Neuronal stem cell (in vitro differentiated cells): Measurements from ENCODE around the gene ADCY9.
A peak's percentile ranks its signal among the peaks of the same experiment; 100 is the strongest.

Source experiments
- DNase-seq: peaks from one replicate; pipeline ENCODE4 v3.0.0-alpha.2; 2013; ENCODE audit warnings: low spot score
- H2AFZ ChIP-seq: one replicate; pipeline ENCODE4 v1.6.1; 2013; ENCODE audit warnings: mild to moderate bottlenecking, low read length, inconsistent platforms
- H2AK5ac ChIP-seq: 2 replicates; pipeline ENCODE4 v1.6.1; 2013; ENCODE audit warnings: low read depth, mild to moderate bottlenecking, inconsistent platforms, low read length, moderate library complexity, mixed read lengths
- H2BK120ac ChIP-seq: 2 replicates; pipeline ENCODE4 v1.6.1; 2013; ENCODE audit warnings: low read depth, mild to moderate bottlenecking, inconsistent platforms, low read length, moderate library complexity, mixed read lengths
- H2BK12ac ChIP-seq: one replicate; pipeline ENCODE4 v1.6.1; 2013; ENCODE audit warnings: low read length, inconsistent platforms
- H2BK15ac ChIP-seq: 2 replicates; pipeline ENCODE4 v1.6.1; 2013; ENCODE audit warnings: mild to moderate bottlenecking, low read length, inconsistent platforms, mixed read lengths
- H2BK5ac ChIP-seq: one replicate; pipeline ENCODE4 v1.6.1; 2013; ENCODE audit warnings: inconsistent platforms, mild to moderate bottlenecking, low read length, moderate library complexity
- H3K14ac ChIP-seq: one replicate; pipeline ENCODE4 v1.6.1; 2013; ENCODE audit warnings: low read length, inconsistent platforms
- H3K18ac ChIP-seq: 2 replicates; pipeline ENCODE4 v1.6.1; 2013; ENCODE audit warnings: low read length, inconsistent platforms
- H3K23ac ChIP-seq: 2 replicates; pipeline ENCODE4 v1.6.1; 2013; ENCODE audit warnings: low read depth, mild to moderate bottlenecking, mixed read lengths, low read length, inconsistent platforms; ENCODE audit not compliant: poor library complexity
- H3K27ac ChIP-seq: replicated peaks from 3 replicates; pipeline ENCODE4 v1.5.1; 2013; ENCODE audit warnings: low read length, inconsistent platforms
- H3K27me3 ChIP-seq, 3 experiments: 2 replicates each; pipeline ENCODE4 v1.6.1; 2013; ENCODE audit warnings: low read length in 3 of 3, mild to moderate bottlenecking in 2 of 3, inconsistent platforms in 1 of 3, low read depth in 1 of 3, mixed read lengths in 1 of 3, moderate library complexity in 1 of 3; ENCODE audit not compliant: control insufficient read depth in 3 of 3, insufficient read depth in 3 of 3
- H3K36me3 ChIP-seq, 2 donors: replicated peaks in 1 of 2; 2 replicates each; pipeline ENCODE4 v1.6.1; 2013; ENCODE audit warnings: low read length in 2 of 2; ENCODE audit not compliant: control insufficient read depth in 2 of 2, insufficient read depth in 2 of 2
- H3K4ac ChIP-seq: 2 replicates; pipeline ENCODE4 v1.6.1; 2013; ENCODE audit warnings: inconsistent platforms, mild to moderate bottlenecking, low read length, moderate library complexity
- H3K4me1 ChIP-seq, 2 donors: 1 replicate in 1 of 2; 2 replicates in 1 of 2; pipeline ENCODE4 v1.6.1; 2013; ENCODE audit warnings: low read length in 2 of 2, low read depth in 1 of 2; ENCODE audit not compliant: control insufficient read depth in 2 of 2, insufficient read depth in 1 of 2
- H3K4me2 ChIP-seq: one replicate; pipeline ENCODE4 v1.6.1; 2013; ENCODE audit warnings: mild to moderate bottlenecking, low read length, inconsistent platforms; ENCODE audit not compliant: insufficient read depth, poor library complexity, severe bottlenecking
- H3K4me3 ChIP-seq, 2 donors: 2 replicates each; pipeline ENCODE4 v1.5.1; 2013; ENCODE audit warnings: low read length in 2 of 2, mild to moderate bottlenecking in 2 of 2, inconsistent platforms in 1 of 2, moderate library complexity in 1 of 2
- H3K79me1 ChIP-seq: one replicate; pipeline ENCODE4 v1.6.1; 2013; ENCODE audit warnings: low read depth, mild to moderate bottlenecking, inconsistent platforms, low read length, moderate library complexity
- H3K9ac ChIP-seq: one replicate; pipeline ENCODE4 v1.6.1; 2013; ENCODE audit warnings: mild to moderate bottlenecking, low read depth, low read length, inconsistent platforms; ENCODE audit not compliant: poor library complexity
- H3K9me3 ChIP-seq, 2 donors: replicated peaks in 1 of 2; 2 replicates each; pipeline versions ENCODE3 to v1.6.1; 2013; ENCODE audit warnings: low read length in 2 of 2, mild to moderate bottlenecking in 2 of 2, inconsistent platforms in 1 of 2, low read depth in 1 of 2, mixed read lengths in 1 of 2, moderate library complexity in 1 of 2; ENCODE audit not compliant: control insufficient read depth in 2 of 2, insufficient read depth in 1 of 2
- H4K8ac ChIP-seq: one replicate; pipeline ENCODE4 v1.6.1; 2013; ENCODE audit warnings: low read depth, mild to moderate bottlenecking, inconsistent platforms, low read length, moderate library complexity
- H4K91ac ChIP-seq: one replicate; pipeline ENCODE4 v1.6.1; 2013; ENCODE audit warnings: low read length, low read depth, mild to moderate bottlenecking, inconsistent platforms; ENCODE audit not compliant: poor library complexity
- WGBS, 2 donors: extraction: QIAGEN DNeasy Blood & Tissue Kit; methylation state at CpG; one replicate each; pipeline ENCODE4 v1.1.7; 2013; ENCODE audit warnings: missing lambda C conversion rate in 2 of 2, mixed read lengths in 1 of 2; ENCODE audit not compliant: insufficient read length in 2 of 2, insufficient replicate concordance in 1 of 2; ENCODE audit errors: extremely low coverage in 2 of 2; 5-methylcytosine and 5-hydroxymethylcytosine counted together

Gene ADCY9

DNA sequence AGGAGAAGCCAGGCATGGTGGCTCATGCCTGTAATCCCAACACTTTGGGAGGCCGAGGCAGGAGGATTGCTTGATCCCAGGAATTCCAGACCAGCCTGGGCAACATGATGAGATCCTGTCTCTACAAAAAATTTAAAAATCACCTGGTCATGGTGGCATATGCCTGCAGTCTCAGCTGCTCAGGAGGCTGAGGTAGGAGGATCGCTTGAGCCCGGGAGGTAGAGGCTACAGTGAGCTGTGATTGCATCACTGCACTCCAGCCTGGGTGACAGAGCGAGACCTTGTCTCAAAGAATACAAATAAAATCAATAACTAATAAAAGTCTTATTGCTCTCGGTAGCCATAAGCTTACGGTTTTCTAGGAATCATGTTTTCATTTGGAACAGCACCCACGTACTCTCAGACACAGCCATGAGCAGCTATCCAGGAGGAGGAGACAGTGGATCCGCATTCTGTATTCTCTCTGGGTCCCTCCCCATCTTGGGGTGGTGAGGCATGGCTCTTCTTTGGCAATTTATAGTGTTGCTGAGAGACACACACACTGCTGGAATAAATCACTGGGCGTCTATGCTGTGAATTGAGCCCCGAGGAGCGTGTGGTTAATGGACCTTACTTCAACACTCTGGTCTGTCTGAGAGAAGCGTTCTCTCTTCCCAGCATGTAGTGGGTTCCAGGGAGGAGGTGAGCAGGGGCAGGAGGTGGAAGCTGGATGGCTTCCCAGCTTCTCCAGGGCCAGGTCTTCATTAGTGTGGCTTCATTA, 8.5 kb upstream of the ADCY9 start:
- Histone ChIP-seq H3K4ac (no peak overlapping the region), H3K27ac (no peak overlapping the region), H3K9ac (peak overlapping the region; percentile 30), H3K36me3 (no peaks in the 10 kb centered on the region), H3K4me3 (no peak overlapping the region), H3K4me2 (no peak overlapping the region), H3K14ac (no peak overlapping the region), H4K91ac (no peak overlapping the region), H3K23ac (no peak overlapping the region), H2BK120ac (no peak overlapping the region), H2BK5ac (no peak overlapping the region), H3K18ac (no peak overlapping the region), H2BK12ac (no peak overlapping the region), H2AK5ac (no peak overlapping the region), H2AFZ (no peak overlapping the region), H3K79me1 (no peaks in the 10 kb centered on the region), H2BK15ac (no peak overlapping the region), H3K27me3 (peaks cover 0 to 9% (median 0%) of the 10 kb centered on the region in 3 experiments), H3K4me1 (no peaks in the 10 kb centered on the region), H4K8ac (no peak overlapping the region), H3K9me3 (no peaks in the 10 kb centered on the region)
- no peak for DNase-seq
- no CpG with 5 or more reads among the region's 12 CpGs for WGBS, 2 donors

DNA sequence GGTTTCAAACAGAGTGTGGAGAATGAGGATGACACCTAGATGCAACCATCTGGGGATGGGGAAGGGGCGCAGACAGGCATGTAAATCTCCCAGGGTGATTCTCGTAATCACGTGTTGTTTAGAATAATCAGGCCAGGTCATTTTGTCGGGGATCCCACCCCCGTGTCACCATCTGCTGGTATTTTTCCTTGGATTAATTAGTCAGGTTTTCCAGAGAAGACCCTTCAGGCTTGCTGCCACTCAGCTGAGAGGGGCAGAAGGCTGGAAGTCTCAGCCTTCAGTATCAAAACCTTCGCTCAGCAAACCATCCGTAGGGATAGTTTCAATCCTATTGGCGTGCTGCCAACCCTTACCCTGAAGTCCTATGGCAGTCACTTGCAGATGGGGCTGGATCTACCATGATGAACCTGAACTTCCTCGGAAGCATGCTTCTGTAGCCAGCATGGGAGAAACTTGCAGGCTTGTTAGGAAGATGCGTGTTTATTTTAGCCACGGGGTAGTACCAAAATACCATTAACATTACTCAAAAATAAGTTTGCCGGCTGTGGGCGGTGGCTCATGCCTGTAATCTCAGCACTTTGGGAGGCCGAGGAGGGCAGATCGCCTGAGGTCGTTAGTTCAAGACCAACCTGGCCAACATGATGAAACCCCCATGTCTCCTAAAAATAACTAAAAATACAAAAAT, 7.5 kb upstream of the ADCY9 start:
- H4K8ac ChIP-seq, result no peak overlapping the region
- no peak for DNase-seq
- no peaks in the 10 kb centered on the region for H3K4me1 ChIP-seq
- H3K79me1 ChIP-seq, result no peaks in the 10 kb centered on the region
- H2BK12ac ChIP-seq, result no peak overlapping the region
- H3K14ac ChIP-seq, result no peak overlapping the region
- no peak overlapping the region for H3K23ac ChIP-seq
- no CpG with 5 or more reads among the region's 16 CpGs for WGBS, 2 donors
- no peak overlapping the region for H3K4me2 ChIP-seq
- H2BK15ac ChIP-seq, result no peak overlapping the region
- no peak overlapping the region for H4K91ac ChIP-seq
- no peak overlapping the region for H3K4ac ChIP-seq
- no peak overlapping the region for H3K18ac ChIP-seq
- H3K9ac ChIP-seq, result no peak overlapping the region
- H2AFZ ChIP-seq, result no peak overlapping the region
- no peak overlapping the region for H3K4me3 ChIP-seq
- H3K27ac ChIP-seq, result no peak overlapping the region
- no peaks in the 10 kb centered on the region for H3K9me3 ChIP-seq
- no peaks in the 10 kb centered on the region for H3K36me3 ChIP-seq
- H2BK120ac ChIP-seq, result no peak overlapping the region
- peaks cover 0 to 9% (median 0%) of the 10 kb centered on the region in 3 experiments for H3K27me3 ChIP-seq
- no peak overlapping the region for H2AK5ac ChIP-seq
- no peak overlapping the region for H2BK5ac ChIP-seq

DNA sequence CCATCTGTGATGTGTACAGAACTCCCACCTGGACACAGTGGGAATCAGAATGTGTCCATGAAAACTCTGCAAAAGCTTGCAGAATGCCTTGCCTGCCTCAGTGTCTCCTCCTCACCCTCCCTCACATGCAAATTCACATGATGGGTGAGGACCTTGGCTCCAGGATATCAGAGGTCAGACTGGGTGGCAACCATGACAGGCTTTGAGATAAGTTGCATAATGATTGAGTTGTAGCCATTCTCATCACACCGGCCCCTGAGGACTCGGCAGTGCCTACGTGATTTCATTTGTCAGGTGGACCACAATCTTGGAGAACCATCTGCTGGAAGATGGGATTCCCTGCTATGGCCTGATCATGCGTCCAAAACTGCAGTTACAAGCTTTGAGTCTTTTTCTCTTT, 3.9 kb upstream of the ADCY9 start:
- Histone ChIP-seq H3K14ac (no peak overlapping the region), H2BK5ac (no peak overlapping the region), H4K91ac (no peak overlapping the region), H3K36me3 (no peaks in the 10 kb centered on the region), H3K4me1 (peaks cover 0 to 2% of the 10 kb centered on the region in 2 donors), H2AK5ac (no peak overlapping the region), H3K9me3 (no peaks in the 10 kb centered on the region), H3K79me1 (no peaks in the 10 kb centered on the region), H2AFZ (no peak overlapping the region), H3K4me2 (no peak overlapping the region), H2BK12ac (no peak overlapping the region), H3K27ac (no peak overlapping the region), H3K27me3 (peaks cover 0 to 9% (median 8%) of the 10 kb centered on the region in 3 experiments), H3K4ac (no peak overlapping the region), H3K4me3 (no peak overlapping the region), H4K8ac (no peak overlapping the region), H3K23ac (no peak overlapping the region), H3K9ac (no peak overlapping the region), H2BK15ac (no peak overlapping the region), H3K18ac (peak overlapping the region; percentile 27), H2BK120ac (no peak overlapping the region)
- no peak for DNase-seq
- WGBS, 2 donors, result no CpG with 5 or more reads among the region's 4 CpGs

DNA sequence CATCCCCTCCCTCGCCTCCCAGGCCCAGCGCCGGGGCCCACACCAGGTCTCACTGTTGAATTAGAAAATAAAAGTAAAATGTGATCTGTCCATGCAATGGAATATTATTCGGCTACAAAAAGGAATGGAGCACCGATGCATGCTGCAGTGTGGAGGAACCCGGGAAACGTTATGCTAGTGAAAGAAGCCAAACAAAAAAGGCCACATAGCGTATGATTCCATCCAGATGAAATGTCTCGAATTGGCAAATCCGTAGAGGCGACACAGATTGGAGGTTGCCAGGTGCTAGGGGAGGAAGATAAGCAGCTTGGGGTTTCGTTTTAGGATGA, 972 bp upstream of the ADCY9 start:
- Histone ChIP-seq H3K4ac (no peak overlapping the region), H2BK15ac (no peak overlapping the region), H3K4me1 (peaks cover 5 to 9% of the 10 kb centered on the region in 2 donors), H2AK5ac (no peak overlapping the region), H3K79me1 (no peaks in the 10 kb centered on the region), H3K27me3 (peaks cover 0 to 21% (median 0%) of the 10 kb centered on the region in 3 experiments), H3K4me2 (peak overlapping the region; percentile 78), H3K4me3 (peak overlapping the region in 1 of 2 donors; percentile 63), H4K8ac (no peak overlapping the region), H3K9me3 (peaks cover 0 to 8% of the 10 kb centered on the region in 2 donors), H4K91ac (no peak overlapping the region), H3K18ac (no peak overlapping the region), H3K9ac (no peak overlapping the region), H3K27ac (no peak overlapping the region), H3K36me3 (peaks cover 0 to 6% of the 10 kb centered on the region in 2 donors), H2BK12ac (no peak overlapping the region), H3K14ac (no peak overlapping the region), H3K23ac (no peak overlapping the region), H2BK120ac (no peak overlapping the region), H2AFZ (peak overlapping the region; percentile 94), H2BK5ac (no peak overlapping the region)
- no peak for DNase-seq
- no CpG with 5 or more reads among the region's 12 CpGs for WGBS, 2 donors
